Tracheal epithelial cell (primary cell): ENCODE data around the gene SLC7A4. TPM values are rescaled to one million over a fixed set of nuclear protein-coding genes. Genes with fewer than 3 reads are reported as not detected.

ENCODE experiments used
- total RNA-seq: library from RNA; depleted of rRNA; stranded (reverse); fragments of >200 nt; gene quantifications from 2 replicates; pipeline ENCODE4 v1.2.1, GENCODE V29; 2014

Gene SLC7A4
- total RNA-seq = 0.43 and 2.4 TPM in 2 replicates

GRCh38 chr22:21032037-21032867 is at the start of gene SLC7A4:
Gene SLC7A4, minus strand, starts transcription at chr22:21032561. Its CDS starts 749 bp downstream, at chr22:21031812.

GRCh38 chr22:21045585-21046294 is 13.4 kb upstream of the SLC7A4 start, which contains the start of gene LRRC74B:
Gene LRRC74B, plus strand, starts transcription at chr22:21045946. Its CDS starts 41 bp downstream, at chr22:21045987.

GRCh38 chr22:21014726-21015465 is 17.5 kb downstream of the SLC7A4 start, which contains the start of gene P2RX6:
Gene P2RX6, plus strand, starts transcription at chr22:21015165. Its CDS starts 10 bp downstream, at chr22:21015175.

GRCh38 chr22:21001601-21002325 is 30.6 kb downstream of the SLC7A4 start, which contains the start of gene THAP7:
Gene THAP7, minus strand, starts transcription at chr22:21002118. Its CDS starts 207 bp downstream, at chr22:21001911.

GRCh38 chr22:20981787-20982562 is 50.4 kb downstream of the SLC7A4 start, which contains the start of gene LZTR1:
Gene LZTR1, plus strand, starts transcription at chr22:20982297. Its CDS starts 75 bp downstream, at chr22:20982372.

Other genes starting within 250 kb of the SLC7A4 start
- 10.4 and 15.1 TPM in 2 replicates for gene PI4KA, start 173.8 kb downstream of the SLC7A4 start, total RNA-seq
- gene SNAP29, start 173.6 kb downstream of the SLC7A4 start, total RNA-seq = 3.9 and 6.4 TPM in 2 replicates
- 71.3 and 86.7 TPM in 2 replicates for gene CRKL, start 115.2 kb downstream of the SLC7A4 start, total RNA-seq
- 1.9 and 3.0 TPM in 2 replicates for gene AIFM3, start 65.3 kb downstream of the SLC7A4 start, total RNA-seq
- 14.1 and 33.3 TPM in 2 replicates for gene LZTR1, start 50.3 kb downstream of the SLC7A4 start, total RNA-seq
- gene THAP7, start 30.4 kb downstream of the SLC7A4 start, total RNA-seq = 19.8 and 24.5 TPM in 2 replicates
- 0.48 TPM in 1 of 2 replicates, not detected in the other for gene P2RX6, start 17.4 kb downstream of the SLC7A4 start, total RNA-seq
- not detected in 2 replicates for gene LRRC74B, start 13.4 kb upstream of the SLC7A4 start, total RNA-seq